GM18511 (cell line): ENCODE results near the gene TIAM2.
"Not testable (repeated sequence)": the region's sequence is repeated elsewhere in the genome, so short reads cannot be mapped to it uniquely, and the experiment has no call there.

Experiments
- ATAC-seq: cut with Tn5 transposase; IDR thresholded peaks from one replicate; pipeline ENCODE4 v1.9.1; 2021; ENCODE audit warnings: mild to moderate bottlenecking, moderate library complexity; ENCODE audit not compliant: unreplicated experiment

TIAM2 gene

DNA sequence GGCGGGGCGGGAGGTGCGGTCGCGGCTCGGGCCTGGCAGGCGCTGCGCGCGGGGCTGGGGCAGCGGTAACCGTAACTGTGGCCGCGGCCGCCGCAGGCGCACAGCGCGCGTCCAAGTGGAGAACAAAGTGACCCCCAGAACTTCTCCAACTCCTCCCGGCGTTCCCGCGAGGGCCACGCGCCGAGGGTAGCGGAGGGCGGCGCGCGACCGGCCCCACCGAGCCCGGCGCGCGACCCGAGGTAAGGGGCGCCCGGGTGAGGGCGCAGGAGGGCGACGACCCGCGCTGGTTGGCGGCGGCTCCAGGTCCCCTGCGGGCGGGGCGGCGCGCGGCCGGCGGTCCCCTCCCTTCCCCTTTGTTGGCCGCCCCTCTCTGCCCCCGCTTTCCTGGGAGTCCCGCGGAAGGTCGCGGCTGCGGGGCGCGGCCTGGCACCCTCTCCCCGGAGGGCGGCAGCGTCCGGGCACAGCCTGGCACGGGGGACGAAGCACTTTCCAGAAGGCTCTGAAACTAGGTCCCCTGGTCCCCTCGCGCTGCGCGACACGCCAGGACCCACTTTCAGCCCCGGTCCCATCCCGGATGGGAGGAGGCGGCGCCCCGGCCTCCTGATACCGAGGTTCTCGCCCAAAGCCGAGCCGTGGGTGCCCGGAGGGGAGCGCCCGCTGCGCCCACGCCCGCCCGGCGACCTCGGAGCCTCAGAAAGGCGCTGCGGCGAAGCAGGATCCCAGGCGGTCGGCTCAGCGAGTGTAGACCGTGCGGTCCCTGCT, at the start of gene TIAM2:
TIAM2 (plus strand) TSS at position 62 of the 762 bp plus-strand sequence. CDS start 133,909 bp downstream, outside the sequence.
- peak; percentile 58 for ATAC-seq

DNA sequence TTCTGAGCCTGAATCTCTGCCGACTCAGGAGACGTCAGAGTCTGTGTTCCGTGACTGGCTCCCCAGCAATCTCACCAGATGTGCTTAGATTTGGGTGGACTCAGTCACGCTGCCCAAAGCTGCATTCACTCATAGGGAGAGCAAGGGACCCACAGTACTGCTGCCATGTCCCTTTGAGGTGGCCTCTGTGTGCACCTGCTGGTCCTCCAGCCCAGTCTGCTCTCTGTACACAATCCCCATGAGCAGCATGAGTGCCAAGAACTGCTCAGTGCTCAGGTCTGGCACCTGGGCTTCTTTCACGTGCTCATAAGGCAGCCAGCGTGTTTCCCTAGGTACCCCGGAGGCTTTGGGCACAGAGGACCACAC, 44.2 kb upstream of the TIAM2 start:
- no peak for ATAC-seq

DNA sequence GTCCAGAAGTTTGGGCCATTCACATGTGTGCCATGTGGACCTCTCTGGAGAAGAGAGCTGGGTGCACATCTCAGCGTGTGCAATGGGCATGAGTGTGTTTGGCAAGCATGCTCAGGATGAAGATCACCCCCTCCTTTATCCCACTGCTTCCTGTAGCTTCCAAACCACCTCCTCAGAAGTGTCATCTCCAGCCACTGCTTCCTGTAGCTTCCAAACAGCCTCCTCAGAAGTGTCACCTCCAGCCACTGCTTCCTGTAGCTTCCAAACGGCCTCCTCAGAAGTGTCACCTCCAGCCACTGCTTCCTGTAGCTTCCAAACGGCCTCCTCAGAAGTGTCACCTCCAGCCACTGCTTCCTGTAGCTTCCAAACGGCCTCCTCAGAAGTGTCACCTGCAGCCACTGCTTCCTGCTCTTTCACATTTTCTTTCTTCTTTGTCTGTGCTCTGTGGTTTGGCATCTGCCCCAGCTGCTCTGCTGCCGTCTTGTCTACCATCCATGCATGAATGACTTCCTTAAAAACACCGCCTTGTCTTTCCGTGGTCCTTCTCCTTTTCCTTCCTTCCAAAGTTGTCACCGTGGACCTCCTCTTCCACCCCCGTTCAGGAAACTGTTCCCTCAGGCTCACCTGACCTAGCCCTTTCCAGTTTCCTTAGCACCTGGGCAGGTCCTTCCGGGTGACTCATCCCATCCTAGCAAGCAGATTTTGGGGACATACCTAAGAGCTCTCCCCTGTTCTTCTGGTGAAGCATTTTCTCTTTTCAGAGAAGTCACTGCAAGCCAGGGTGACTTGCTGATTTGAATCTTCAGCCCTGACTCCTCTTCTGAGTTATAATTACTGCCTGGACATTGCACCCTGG, 43.5 kb upstream of the TIAM2 start:
- ATAC-seq, result peak; percentile 91

DNA sequence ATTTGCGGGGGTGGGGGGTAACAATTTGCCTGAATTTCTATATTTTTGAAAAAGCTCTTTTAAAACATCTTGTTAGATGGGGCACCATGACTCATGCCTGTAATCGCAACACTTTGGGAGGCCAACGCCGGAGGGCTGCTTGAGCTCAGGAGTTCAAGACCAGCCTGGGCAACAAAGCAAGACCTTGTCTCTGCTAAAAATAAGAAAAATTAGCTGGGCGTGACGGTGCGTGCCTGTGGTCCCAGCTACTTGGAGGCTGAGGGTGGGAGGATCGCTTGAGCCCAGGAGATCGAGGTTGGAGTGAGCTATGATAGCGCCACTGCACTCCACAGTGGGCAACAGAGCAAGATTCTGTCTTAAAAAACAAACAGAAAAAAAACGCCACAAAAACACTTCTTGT, 41.5 kb upstream of the TIAM2 start:
- ATAC-seq, result no peak

DNA sequence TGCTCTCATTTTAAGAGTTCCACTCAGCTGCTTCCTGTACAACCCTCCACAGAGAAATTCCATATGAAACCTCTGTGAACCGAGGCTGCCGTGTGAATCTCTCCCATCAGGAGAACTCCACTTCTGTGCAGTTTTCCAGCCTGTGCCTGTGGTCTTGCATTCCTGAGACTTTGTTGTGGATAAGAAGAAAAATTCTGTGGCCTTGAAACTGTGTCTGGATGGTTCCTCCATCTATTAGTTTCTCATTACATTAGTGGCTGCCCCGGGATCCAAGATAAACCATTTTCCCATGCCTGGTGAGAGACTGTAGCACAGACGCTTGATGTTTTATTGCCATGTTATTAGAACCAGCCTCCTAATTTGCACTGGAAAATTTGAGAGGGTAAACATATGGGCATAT, 40.8 kb upstream of the TIAM2 start:
- ATAC-seq, result no peak

DNA sequence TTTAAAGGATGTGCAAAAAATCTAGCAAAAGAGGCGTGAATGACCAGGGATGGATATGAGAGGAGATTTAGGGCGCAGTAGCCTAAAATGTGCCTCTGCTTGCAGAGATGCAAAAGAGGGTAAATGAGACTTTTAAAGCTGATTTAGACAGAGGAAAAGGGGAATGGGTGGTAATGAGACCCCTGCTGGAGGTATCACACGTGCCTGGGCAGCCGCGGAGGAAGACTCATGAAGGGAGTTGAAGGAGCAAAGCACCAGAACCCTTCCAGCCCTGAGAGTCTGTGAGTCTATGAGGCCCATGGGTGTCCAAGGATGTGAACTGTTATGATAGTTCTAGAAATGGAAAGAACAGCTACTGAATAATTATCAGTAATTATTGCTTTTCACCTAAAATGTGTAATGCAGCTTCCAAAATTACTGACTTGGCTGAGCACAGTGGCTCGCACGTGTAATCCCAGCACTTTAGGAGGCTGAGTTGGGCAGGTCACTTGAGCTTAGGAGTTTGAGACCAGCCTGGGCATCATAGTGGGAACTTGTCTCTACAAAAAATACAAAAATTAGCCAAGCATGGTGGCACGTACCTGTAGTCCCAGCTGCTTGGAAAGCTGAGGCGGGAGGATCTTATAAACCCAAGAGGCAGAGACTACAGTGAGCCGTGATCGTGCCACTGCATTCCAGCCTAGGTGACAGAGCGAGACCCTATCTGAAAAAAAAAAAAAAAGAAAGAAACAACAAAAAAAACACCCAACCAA, 38.2 kb upstream of the TIAM2 start:
- ATAC-seq, result no peak

DNA sequence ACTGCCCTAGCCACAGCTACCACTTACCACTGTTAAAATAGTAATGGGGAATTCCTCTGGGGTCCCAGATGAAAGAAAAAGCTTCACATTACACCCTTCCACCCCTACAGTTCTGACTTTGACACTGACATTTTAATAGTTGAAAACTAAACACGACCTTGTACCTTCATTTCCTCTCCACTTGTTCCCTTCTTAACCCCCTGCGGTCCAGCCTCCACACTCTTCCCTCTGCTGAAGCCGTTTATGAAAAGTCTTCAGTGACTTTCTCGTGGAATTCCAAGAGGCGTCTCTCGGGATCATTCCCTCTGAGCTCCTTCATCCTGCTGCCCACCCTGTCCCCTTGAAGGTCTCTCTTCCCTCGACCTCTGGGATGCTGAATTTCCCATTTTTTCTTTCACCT, 36.6 kb upstream of the TIAM2 start:
- ATAC-seq, result no peak

DNA sequence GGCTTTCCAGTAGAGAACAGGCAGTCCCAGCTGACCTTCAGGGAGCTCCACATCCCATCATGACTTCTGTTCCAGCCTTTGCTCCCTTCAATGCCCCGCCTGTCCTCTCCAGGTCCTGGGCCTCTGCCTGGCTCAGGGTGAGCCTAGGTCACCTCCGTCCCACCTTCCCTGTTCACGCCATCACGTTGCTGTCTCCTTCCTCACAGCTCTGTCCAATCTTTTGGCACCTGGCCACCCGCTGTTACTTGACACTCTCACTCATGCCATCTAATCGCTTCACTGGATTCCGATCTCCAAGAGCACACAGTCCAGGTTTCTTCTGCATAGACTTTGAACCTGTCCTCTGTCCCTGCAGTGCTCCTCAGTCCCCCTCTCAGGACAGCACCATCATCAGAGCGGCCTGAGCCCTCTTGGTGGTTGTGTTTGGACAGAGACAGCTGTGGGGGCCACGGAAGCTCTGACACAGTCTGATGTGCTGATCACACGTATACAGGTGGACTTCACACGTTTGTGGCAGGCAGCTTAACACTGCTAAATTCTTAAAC, 34.7 kb upstream of the TIAM2 start:
- ATAC-seq, result no peak

DNA sequence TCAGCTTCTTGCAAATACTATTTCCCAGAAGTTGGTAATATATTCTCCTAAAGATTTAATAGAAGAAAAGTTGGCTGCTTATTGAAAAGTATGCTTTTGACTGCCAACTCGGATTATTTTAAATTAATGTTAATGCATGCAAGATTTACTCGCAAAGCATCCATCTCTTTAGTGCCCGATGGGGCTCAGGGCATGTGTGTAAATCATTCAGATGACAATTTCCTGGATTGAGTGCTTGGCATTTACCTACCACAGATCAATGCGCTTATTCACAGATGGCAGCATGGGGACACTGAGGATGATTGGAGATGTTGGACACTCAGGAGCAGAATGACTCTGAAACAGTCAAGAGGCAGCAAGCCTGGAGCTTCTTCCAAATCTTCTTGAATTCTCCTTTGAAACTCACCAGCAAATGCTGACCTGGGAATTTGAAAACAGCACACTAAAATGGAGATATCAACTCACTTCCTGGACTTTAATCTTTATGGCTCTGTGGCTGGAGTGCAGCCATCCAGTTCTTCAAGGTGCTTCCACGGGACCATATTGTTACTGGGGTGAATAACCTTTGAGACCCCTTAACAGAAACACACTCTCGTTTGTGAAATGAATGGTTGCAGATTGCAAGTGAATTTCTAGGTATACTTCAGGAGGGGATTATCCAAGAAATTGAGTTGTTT, 34.1 kb upstream of the TIAM2 start:
- ATAC-seq, result no peak

DNA sequence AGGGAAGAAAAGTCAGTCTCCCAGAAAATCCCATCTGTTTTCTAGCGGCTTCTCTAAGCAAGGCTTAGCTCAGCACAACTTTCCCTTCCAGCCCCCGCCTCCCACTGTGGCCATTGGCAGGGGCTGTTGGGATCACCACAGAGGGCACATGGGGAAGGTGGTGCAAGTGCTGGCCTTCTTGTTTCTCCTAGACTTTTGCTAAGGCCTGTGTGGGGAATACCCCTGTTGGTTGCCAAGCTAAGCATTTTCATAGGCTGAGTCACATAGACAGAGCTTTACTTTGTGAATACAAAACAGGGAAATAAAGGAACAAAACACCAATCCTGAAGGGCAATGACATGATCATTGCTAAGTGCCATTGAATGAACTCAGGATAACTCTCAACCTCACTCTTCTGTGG, 32.4 kb upstream of the TIAM2 start:
- no peak for ATAC-seq

DNA sequence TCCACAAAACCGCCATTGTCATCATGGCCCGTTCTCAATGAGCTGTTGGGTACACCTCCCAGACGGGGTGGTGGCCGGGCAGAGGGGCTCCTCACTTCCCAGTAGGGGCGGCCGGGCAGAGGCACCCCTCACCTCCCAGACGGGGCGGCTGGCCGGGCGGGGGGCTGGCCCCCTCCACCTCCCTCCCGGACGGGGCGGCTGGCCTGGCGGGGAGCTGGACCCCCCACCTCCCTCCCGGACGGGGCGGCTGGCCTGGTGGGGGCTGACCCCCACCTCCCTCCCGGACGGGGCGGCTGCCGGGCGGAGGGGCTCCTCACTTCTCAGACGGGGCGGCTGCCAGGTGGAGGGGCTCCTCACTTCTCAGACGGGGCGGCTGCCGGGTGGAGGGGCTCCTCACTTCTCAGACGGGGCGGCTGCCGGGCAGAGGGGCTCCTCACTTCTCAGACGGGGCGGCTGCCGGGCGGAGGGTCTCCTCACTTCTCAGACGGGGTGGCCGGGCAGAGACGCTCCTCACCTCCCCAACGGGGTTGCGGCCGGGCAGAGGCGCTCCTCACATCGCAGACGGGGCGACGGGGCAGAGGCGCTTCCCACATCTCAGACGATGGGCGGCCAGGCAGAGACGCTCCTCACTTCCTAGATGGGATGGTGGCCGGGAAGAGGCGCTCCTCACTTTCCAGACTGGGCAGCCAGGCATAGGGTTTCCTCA, 28.9 kb upstream of the TIAM2 start:
- ATAC-seq, result not testable (repeated sequence)

DNA sequence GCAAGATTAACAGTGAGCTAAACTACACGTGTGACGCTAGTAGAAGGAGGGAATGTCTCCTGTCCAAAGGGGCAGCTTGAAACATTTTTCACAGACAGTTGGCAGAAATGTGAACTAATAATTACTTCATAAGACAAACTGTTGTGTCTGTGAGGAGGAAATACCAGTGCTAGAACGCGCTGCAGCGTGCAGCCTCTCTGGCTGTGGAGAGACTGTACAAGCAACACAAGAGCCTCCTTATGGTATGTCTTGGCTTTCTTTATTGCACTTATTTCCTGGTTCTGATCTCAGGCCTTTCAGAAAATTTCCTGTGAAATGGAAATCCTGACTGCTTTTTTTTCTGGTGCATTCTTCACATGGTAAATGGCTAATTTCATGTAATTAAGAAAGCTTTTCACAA, 25.3 kb upstream of the TIAM2 start:
- no peak for ATAC-seq

DNA sequence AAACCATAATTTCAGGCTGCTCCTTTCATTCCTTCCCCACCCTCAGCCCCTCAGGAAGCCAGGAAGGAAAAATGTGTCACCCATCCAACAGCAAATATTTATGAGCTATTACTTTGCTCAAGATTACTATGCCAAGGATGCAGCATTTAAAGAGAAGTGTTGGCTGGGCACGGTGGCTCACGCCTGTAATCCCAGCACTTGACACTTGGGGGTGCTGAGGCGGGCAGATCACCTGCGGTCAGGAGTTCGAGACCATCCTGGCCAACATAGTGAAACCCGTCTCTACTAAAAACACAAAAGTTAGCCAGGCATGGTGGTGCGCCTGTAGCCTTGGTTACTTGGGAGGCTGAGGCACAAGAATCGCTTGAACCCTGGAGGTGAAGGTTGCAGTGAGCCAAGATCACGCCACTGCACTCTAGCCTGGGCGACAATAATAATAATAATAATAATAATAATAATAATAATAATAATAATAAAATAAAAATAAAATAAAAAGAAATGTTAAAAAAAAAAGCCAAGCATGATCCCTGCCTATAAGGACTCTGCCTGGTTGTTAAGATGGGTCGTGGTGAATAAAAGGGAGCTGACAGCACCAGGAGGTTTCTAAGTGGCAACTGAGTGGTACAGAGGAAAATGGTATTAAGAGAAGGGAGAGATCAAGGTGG, 20.5 kb upstream of the TIAM2 start:
- no peak for ATAC-seq

DNA sequence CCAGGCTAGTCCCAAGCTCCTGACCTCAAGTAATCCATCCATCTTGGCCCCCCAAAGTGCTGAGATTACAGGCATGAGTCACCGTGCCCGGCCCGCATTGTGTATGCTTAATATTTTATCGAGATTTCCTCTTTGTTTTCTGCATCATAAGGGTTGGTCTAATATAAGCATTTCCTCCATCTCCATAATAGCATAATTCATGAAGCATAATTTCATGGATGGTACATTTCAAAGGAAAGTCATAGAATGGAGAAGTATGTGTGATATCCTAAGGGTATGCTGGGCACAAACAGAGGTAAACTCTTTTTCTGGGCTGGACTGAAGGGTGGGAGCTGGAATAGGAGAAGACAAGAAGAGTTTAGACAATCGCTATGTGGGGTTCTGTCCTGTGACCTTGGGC, 17.5 kb upstream of the TIAM2 start:
- no peak for ATAC-seq

DNA sequence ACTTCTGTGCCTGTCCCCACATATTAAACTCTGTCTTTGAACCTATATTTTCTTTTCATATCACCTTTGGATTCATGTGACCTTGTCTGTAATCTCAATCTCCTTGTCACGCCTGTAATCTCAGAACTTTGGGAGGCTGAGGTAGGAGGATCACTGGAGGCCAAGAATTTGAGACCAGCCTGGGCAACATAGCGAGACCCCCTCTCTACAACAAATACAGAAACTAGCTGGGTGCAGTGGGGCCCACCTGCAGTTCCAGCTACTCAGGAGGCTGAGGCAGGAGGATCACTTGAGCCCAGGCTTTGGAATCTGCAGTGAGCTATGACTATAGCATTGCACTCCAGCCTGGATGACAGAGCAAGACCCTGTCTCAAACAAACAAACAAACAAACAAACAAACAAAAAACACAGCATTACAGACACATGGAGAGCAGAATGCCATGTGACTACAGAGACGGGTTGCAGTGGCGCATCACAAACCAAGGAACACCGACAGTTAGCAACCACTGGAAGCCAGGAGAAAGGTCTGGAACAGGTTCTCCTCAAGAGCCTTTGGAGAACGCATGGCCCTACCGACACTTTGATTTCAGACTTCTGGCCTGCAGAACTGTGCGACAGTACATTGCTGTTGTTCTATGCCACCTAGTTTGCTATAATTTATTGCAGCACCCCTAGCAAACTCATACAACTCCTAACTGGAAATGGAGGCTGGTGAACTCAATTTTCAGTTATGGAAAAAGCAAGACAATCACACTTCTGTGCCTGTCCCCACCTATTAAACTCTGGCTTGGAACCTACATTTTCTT, 14.6 kb upstream of the TIAM2 start:
- no peak for ATAC-seq

DNA sequence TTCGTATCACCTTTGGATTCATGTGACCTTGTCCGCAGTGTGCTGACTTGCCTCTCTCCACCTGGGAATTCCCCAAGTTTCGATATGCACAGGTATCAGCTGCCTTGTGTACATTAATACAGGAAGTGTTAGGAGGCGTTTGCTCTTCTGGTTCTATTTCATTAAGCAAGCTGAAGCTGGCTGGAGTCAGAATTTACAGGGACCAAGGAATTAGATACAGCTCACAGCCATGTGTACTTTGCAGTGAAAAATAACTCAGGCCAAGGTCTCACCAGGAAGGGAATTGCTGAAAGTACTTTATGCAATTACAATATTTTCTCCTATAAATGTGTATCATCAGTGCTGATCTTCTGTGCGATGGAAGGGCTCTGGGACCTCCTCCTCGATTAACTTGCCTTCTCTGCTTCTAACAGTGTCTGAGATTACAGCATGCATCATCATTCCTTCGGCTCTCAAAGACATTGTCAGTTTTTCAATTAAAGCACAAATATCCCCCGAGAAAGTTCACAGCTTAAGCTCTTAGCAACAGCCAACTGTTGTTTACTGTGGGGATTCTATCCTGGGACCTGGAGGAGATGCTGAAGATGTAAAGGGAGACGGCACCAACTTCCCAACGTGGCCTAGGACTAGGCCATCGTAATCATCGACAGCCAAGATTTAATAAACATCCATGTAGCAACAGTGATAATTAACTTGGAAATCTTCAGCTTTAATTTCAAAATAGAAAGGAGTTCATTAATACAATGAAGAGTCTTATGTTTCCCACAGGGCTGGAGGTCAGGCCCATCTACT, 13.8 kb upstream of the TIAM2 start:
- peak; percentile 73 for ATAC-seq

DNA sequence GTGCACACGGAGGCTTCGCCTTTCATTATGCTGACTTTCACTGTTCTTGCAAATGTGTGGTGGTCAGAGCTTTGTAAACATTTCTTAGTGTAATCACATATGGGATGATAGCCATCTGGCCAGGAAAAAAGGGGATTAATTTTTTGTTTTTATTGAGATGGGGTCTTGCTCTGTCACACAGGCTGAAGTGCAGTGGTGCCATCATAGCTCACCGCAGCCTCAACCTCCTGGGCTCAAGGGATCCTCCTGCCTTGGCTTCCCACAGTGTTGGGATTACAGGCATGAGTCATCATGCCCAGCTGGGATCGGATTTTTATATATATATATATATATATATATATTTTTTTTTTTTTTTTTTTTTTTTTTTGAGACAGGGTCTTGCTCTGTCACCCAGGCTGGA, 11.0 kb upstream of the TIAM2 start:
- ATAC-seq, result no peak

DNA sequence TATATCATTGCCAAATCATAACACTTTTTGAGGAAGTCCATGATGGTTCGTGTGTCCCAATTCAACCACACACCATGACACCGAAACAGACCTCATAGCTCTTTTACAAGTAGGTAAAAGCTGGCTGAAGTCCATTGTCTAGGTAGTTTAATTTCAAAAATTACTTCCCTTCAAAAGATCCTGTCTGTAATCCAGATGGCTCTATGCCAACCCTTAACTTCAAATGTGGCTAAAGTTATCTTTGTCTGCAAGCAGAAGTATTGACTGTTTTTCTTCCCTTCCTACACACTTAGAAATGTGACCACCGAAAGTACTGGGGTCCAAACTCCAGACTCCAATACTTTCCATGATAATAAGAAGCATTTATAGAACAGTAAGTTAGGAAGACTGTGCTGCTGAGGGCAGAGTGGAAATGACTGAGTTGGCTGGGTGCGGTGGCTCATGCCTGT, 8.3 kb upstream of the TIAM2 start:
- no peak for ATAC-seq
